Left ventricle myocardium inferior (tissue), 1 donor: ENCODE results near the gene TPK1. TPM values are rescaled to one million over a fixed set of nuclear protein-coding genes. Genes with fewer than 3 reads are reported as not detected.

Source experiments
- DNase-seq: peaks from one replicate; pipeline ENCODE4 v3.0.0-alpha.2; 2020
- H3K27ac ChIP-seq: fragments of 200-600 bp; replicated peaks from 2 replicates; pipeline ENCODE4 v1.8.0; 2021
- H3K27me3 ChIP-seq: fragments of 200-600 bp; 2 replicates; pipeline ENCODE4 v1.8.0; 2021; ENCODE audit warnings: low read depth
- H3K36me3 ChIP-seq: fragments of 200-600 bp; 2 replicates; pipeline ENCODE4 v1.8.0; 2021
- H3K4me1 ChIP-seq: fragments of 200-600 bp; 2 replicates; pipeline ENCODE4 v1.8.0; 2021
- H3K4me3 ChIP-seq: fragments of 200-600 bp; 2 replicates; pipeline ENCODE4 v1.8.0; 2021; ENCODE audit warnings: mild to moderate bottlenecking, moderate library complexity
- H3K9me3 ChIP-seq: fragments of 200-600 bp; replicated peaks from 2 replicates; pipeline ENCODE4 v1.8.0; 2021
- CTCF ChIP-seq: fragments of 200-600 bp; IDR thresholded peaks from 2 replicates; pipeline ENCODE4 v1.8.0; 2021; ENCODE audit warnings: antibody characterized with exemption, mild to moderate bottlenecking, borderline replicate concordance
- intact Hi-C: fragments of 100-400 bp; cut with micrococcal nuclease; formaldehyde crosslinking; loops from one replicate; pipeline ENCODE4 v1.11.0; 2022
- total RNA-seq: library from RNA; stranded (reverse); fragmentation: NEBNext Ultra II Directional; extraction: Animal tissue kit (Norgen Biotek cat#: 25700); gene quantifications from one replicate; pipeline ENCODE4 v1.2.1, GENCODE V29; 2021
- donor health status: DM: no; HTN: yes; CAD: no; lungs with severe emphysema.

TPK1 gene
- total RNA-seq, 1 donor from 2014 or later: 3.5 TPM

GRCh38 chr7:144710791-144711190, 125.1 kb downstream of the TPK1 start:
- intact Hi-C loops: no loop called here
- H3K36me3 ChIP-seq: no peaks in the 10 kb centered on the region

GRCh38 chr7:144709066-144709465, 126.8 kb downstream of the TPK1 start:
- Histone ChIP-seq H3K27me3 (no peaks in the 10 kb centered on the region), H3K36me3 (no peaks in the 10 kb centered on the region), H3K4me3 (no peak overlapping the region), H3K9me3 (no peaks in the 10 kb centered on the region), H3K4me1 (no peaks in the 10 kb centered on the region), H3K27ac (no peak overlapping the region)
- TF ChIP-seq CTCF: no peak
- intact Hi-C loops: no loop called here
- DNase-seq: no peak

More at GRCh38 chr7:144710791-144711190, 125.1 kb downstream of the TPK1 start:
- no peak for TF ChIP-seq CTCF
- H3K4me1 ChIP-seq: no peaks in the 10 kb centered on the region
- DNase-seq: no peak
- H3K27ac ChIP-seq: no peak overlapping the region
- no peaks in the 10 kb centered on the region for H3K9me3 ChIP-seq
- no peak overlapping the region for H3K4me3 ChIP-seq
- H3K27me3 ChIP-seq: no peaks in the 10 kb centered on the region

GRCh38 chr7:144691240-144691639, 144.6 kb downstream of the TPK1 start:
- Histone ChIP-seq H3K27me3 (no peaks in the 10 kb centered on the region), H3K4me1 (no peaks in the 10 kb centered on the region), H3K9me3 (no peaks in the 10 kb centered on the region), H3K36me3 (no peaks in the 10 kb centered on the region), H3K4me3 (no peak overlapping the region), H3K27ac (no peak overlapping the region)
- no peak for DNase-seq
- intact Hi-C loops: no loop called here
- TF ChIP-seq CTCF: no peak

GRCh38 chr7:144682581-144683280, 153.1 kb downstream of the TPK1 start:
- no peak overlapping the region for H3K4me3 ChIP-seq
- DNase-seq: no peak
- no peaks in the 10 kb centered on the region for H3K36me3 ChIP-seq
- no peaks in the 10 kb centered on the region for H3K27me3 ChIP-seq
- no peaks in the 10 kb centered on the region for H3K4me1 ChIP-seq
- TF ChIP-seq CTCF: no peak
- intact Hi-C loops: no loop called here
- H3K27ac ChIP-seq: no peak overlapping the region
- no peaks in the 10 kb centered on the region for H3K9me3 ChIP-seq

GRCh38 chr7:144676492-144676891, 159.4 kb downstream of the TPK1 start:
- no peaks in the 10 kb centered on the region for H3K27me3 ChIP-seq
- TF ChIP-seq CTCF: no peak
- no peak for DNase-seq

More at GRCh38 chr7:144676492-144676891, 159.4 kb downstream of the TPK1 start:
- Histone ChIP-seq H3K27ac (no peak overlapping the region), H3K4me1 (no peaks in the 10 kb centered on the region), H3K9me3 (no peaks in the 10 kb centered on the region), H3K4me3 (no peak overlapping the region), H3K36me3 (no peaks in the 10 kb centered on the region)
- intact Hi-C loops: no loop called here
